ENCODE data around the gene JUNB.
A peak's percentile ranks its signal among the peaks of the same experiment; 100 is the strongest.

Gene JUNB

DNA sequence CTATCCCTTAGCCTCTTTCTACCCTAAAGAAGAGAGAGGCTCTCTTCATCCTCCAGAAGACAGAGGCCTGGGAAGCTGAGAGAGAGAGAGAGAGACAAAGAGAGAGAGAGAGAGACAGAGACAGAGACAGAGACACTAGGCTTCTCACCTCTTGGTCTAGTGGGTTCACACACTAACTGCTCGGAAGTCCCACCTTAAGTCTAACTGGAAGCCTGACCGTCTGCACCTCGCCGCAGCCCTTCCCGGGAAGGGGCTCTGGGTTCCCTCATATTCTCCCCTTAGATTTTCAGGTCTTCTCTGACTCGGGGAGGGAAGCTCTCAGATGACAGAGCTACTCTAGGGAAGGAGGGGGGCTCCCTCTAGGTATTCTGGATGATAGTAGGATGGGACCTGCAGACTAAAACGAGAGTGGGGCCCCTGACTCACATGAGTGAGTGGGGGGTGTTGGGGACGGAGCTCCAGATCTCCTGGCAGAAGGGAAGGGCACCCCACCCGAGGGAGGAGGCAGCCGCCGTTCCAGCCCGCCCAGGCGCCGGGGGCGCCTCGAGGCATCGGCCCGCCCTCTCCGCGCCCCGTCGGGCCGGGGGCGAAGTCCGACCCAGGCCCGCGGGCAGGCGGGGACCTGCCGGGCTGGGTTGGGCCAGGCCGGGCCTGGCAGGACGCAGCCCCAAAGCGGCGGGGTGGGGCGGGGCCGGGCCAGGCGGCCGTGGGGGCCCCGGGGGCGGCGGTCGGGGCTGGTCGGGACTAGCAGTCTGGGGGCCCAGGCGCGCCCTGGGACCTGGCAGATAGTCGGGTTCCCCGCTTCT is 2.0 kb upstream of the JUNB start:
- H3K4me3 ChIP-seq (ENCODE audit: low read depth, low read length): peak overlapping the region; percentile 97
- H3K4me2 ChIP-seq (ENCODE audit: low read length): peak overlapping the region; percentile 87
- peak overlapping the region; percentile 100 for H3K27ac ChIP-seq
- H3K4me1 ChIP-seq: peaks cover 65% of the 10 kb centered on the region
- H3K9ac ChIP-seq: peak overlapping the region; percentile 41
- no peaks in the 10 kb centered on the region for H3K9me3 ChIP-seq (ENCODE audit: control insufficient read depth, low read length)
- no peaks in the 10 kb centered on the region for H3K27me3 ChIP-seq (ENCODE audit: control insufficient read depth, insufficient read depth, low read length)
- peaks cover 5% of the 10 kb centered on the region for H3K79me2 ChIP-seq
- peak overlapping the region; percentile 66 for H2AFZ ChIP-seq
- H3K36me3 ChIP-seq (ENCODE audit: control insufficient read depth, insufficient read depth, low read length): no peaks in the 10 kb centered on the region
- TF ChIP-seq, protein P1, sequence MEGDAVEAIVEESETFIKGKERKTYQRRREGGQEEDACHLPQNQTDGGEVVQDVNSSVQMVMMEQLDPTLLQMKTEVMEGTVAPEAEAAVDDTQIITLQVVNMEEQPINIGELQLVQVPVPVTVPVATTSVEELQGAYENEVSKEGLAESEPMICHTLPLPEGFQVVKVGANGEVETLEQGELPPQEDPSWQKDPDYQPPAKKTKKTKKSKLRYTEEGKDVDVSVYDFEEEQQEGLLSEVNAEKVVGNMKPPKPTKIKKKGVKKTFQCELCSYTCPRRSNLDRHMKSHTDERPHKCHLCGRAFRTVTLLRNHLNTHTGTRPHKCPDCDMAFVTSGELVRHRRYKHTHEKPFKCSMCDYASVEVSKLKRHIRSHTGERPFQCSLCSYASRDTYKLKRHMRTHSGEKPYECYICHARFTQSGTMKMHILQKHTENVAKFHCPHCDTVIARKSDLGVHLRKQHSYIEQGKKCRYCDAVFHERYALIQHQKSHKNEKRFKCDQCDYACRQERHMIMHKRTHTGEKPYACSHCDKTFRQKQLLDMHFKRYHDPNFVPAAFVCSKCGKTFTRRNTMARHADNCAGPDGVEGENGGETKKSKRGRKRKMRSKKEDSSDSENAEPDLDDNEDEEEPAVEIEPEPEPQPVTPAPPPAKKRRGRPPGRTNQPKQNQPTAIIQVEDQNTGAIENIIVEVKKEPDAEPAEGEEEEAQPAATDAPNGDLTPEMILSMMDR (IDR thresholded peaks at IDR 0.05): no peak

DNA sequence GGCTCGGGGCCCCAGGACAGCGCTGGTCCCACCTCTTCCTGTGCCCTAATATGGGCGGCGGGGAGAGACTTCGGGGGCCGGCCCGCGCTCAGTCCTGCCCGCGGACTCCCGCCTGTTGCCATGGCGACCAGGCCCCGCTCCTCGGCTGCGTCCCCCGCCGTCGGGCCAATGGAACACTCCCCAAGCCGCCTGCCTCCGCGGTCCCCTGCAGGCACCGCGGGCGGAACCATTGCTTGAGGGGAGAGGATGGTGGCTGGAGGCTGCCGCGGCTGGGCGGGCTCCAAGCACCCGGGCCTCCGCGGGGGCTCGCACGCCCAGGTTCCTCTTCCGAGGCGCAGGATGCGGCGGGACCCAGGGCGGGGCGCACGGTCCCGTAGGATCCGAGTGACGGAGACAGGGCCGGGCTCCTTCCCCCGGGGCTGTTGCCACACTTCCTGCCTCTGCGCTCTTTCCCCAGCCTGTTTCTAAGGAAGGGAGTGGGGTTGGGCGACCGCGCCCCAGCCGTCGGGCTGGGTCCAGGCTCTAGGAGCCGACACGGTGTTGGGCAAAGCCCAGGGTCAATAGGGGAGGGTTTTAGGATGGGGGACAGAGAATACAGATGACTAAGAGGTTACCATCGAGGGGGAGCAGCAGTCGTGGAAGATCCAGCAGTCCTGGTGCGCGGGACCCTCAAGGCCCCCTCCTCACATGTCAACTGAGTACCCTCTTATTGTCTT is 1.2 kb upstream of the JUNB start:
- peak overlapping the region; percentile 97 for H3K4me3 ChIP-seq (ENCODE audit: low read depth, low read length)
- no peaks in the 10 kb centered on the region for H3K27me3 ChIP-seq (ENCODE audit: control insufficient read depth, insufficient read depth, low read length)
- H3K9ac ChIP-seq: peak overlapping the region; percentile 87
- peak overlapping the region; percentile 65 for H2AFZ ChIP-seq
- H3K4me1 ChIP-seq: peaks cover 60% of the 10 kb centered on the region
- H3K27ac ChIP-seq: peak overlapping the region; percentile 100
- TF ChIP-seq, protein P1 (IDR thresholded peaks at IDR 0.05): peak; percentile 19
- no peaks in the 10 kb centered on the region for H3K9me3 ChIP-seq (ENCODE audit: control insufficient read depth, low read length)
- peaks cover 7% of the 10 kb centered on the region for H3K79me2 ChIP-seq
- no peaks in the 10 kb centered on the region for H3K36me3 ChIP-seq (ENCODE audit: control insufficient read depth, insufficient read depth, low read length)
- H3K4me2 ChIP-seq (ENCODE audit: low read length): peak overlapping the region; percentile 87

DNA sequence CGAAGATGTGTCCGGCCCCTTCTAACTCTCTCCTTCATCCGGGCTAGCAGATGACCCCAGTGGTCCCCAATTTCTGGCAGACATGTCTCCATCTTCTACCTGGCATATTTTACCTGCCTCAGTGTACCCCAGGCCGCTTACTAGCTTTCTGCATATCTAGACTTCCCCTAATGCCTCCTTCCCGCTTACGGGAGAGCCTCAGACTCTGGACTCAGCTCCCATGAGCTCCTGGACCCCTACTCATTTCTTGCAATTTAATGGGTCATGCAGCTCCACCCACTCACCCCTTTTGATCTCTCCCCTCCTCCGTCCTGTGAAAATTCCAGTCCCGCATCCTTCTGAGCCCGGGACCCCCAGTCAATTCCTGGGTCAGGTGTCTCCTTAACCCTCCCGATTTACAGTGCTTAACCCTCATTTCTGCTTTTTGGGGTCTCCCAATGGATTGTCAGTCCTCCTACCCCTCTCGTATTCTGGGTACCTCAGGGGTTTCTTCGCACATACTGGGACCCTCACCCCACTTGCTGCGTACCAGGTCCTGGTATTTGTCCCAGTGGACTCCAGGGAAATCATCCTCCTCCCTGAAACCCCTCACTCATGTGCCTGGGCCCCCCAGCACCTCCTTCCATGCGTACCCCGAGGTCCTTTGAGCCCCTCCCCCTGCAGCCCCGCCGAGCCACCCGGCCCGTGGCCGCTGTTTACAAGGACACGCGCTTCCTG is 500 bp upstream of the JUNB start:
- Histone ChIP-seq H3K4me1 (peaks cover 54% of the 10 kb centered on the region), H3K36me3 (ENCODE audit: control insufficient read depth, insufficient read depth, low read length) (no peaks in the 10 kb centered on the region), H3K27ac (peak overlapping the region; percentile 100), H3K79me2 (peaks cover 8% of the 10 kb centered on the region), H3K4me2 (ENCODE audit: low read length) (peak overlapping the region; percentile 87), H3K4me3 (ENCODE audit: low read depth, low read length) (peak overlapping the region; percentile 97), H3K9me3 (ENCODE audit: control insufficient read depth, low read length) (no peaks in the 10 kb centered on the region), H3K9ac (peak overlapping the region; percentile 87), H3K27me3 (ENCODE audit: control insufficient read depth, insufficient read depth, low read length) (no peaks in the 10 kb centered on the region), H2AFZ (peak overlapping the region; percentile 65)
- TF ChIP-seq, protein P1 (IDR thresholded peaks at IDR 0.05): no peak

DNA sequence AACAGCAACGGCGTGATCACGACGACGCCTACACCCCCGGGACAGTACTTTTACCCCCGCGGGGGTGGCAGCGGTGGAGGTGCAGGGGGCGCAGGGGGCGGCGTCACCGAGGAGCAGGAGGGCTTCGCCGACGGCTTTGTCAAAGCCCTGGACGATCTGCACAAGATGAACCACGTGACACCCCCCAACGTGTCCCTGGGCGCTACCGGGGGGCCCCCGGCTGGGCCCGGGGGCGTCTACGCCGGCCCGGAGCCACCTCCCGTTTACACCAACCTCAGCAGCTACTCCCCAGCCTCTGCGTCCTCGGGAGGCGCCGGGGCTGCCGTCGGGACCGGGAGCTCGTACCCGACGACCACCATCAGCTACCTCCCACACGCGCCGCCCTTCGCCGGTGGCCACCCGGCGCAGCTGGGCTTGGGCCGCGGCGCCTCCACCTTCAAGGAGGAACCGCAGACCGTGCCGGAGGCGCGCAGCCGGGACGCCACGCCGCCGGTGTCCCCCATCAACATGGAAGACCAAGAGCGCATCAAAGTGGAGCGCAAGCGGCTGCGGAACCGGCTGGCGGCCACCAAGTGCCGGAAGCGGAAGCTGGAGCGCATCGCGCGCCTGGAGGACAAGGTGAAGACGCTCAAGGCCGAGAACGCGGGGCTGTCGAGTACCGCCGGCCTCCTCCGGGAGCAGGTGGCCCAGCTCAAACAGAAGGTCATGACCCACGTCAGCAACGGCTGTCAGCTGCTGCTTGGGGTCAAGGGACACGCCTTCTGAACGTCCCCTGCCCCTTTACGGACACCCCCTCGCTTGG is 966 bp downstream of the JUNB start:
- H3K4me1 ChIP-seq: peaks cover 47% of the 10 kb centered on the region
- peak overlapping the region; percentile 97 for H3K4me3 ChIP-seq (ENCODE audit: low read depth, low read length)
- H3K79me2 ChIP-seq: peaks cover 8% of the 10 kb centered on the region
- H3K4me2 ChIP-seq (ENCODE audit: low read length): peak overlapping the region; percentile 87
- H3K9ac ChIP-seq: peak overlapping the region; percentile 87
- no peaks in the 10 kb centered on the region for H3K36me3 ChIP-seq (ENCODE audit: control insufficient read depth, insufficient read depth, low read length)
- TF ChIP-seq, protein P1 (IDR thresholded peaks at IDR 0.05): peak; percentile 7
- no peaks in the 10 kb centered on the region for H3K27me3 ChIP-seq (ENCODE audit: control insufficient read depth, insufficient read depth, low read length)
- H2AFZ ChIP-seq: no peak overlapping the region
- no peaks in the 10 kb centered on the region for H3K9me3 ChIP-seq (ENCODE audit: control insufficient read depth, low read length)
- H3K27ac ChIP-seq: peak overlapping the region; percentile 100
